Spleen (tissue), 7 donors: ENCODE data around the gene ZNF438.

Source experiments
- CTCF ChIP-seq, 11 experiments: fragments of 200-600 bp in 7 of 11; fragments of 450-650 bp in 4 of 11; sonication (generic) in 4 of 11; IDR thresholded peaks in 8 of 11; conservative IDR thresholded peaks in 3 of 11; 1 replicate in 7 of 11; 2 replicates in 4 of 11; pipeline versions ENCODE4 v1.4.0 to v1.8.0; 2016 to 2021; ENCODE audit warnings: antibody characterized with exemption in 11 of 11, inconsistent platforms in 4 of 11, mild to moderate bottlenecking in 1 of 11
- POLR2A ChIP-seq, 3 donors: fragments of 450-650 bp; IDR thresholded peaks; one replicate each; pipeline ENCODE4 v1.5.1; 2017; ENCODE audit warnings: antibody characterized with exemption in 3 of 3, mild to moderate bottlenecking in 1 of 3
- donor health status: DM: no; HTN: no; CAD: no; lungs with moderate emphysema.
- donor health status: DM: no; HTN: no; CAD: no.
- donor health status: DM: no; HTN: no; CAD: no.

- no peak for TF ChIP-seq CTCF (IDR thresholded peaks at IDR 0.05 in 8 of 11, conservative IDR thresholded peaks at IDR 0.05 in 3 of 11)
- TF ChIP-seq POLR2A (IDR thresholded peaks at IDR 0.05), result no peak
These were observed 197.0 kb downstream of the ZNF438 start for GRCh38 chr10:30834651-30835050.
